GM12878 (cell line): ENCODE measurements around the gene LRP10. TPM values are rescaled to one million over a fixed set of nuclear protein-coding genes. Genes with fewer than 3 reads are reported as not detected.

Source experiments
- ATF2 ChIP-seq: IDR thresholded peaks from 2 replicates; pipeline ENCODE4 v1.6.1; 2012; ENCODE audit warnings: low read length, inconsistent platforms
- BCL3 ChIP-seq: IDR thresholded peaks from 2 replicates; pipeline ENCODE4 v1.6.1; 2011; ENCODE audit warnings: borderline replicate concordance, low read depth, mild to moderate bottlenecking, moderate library complexity, low read length; ENCODE audit not compliant: insufficient read depth, poor library complexity, severe bottlenecking
- BHLHE40 ChIP-seq, 2 experiments: fragments of 450-650 bp in 1 of 2; IDR thresholded peaks; 2 replicates each; pipeline ENCODE4 v1.6.1; 2011 to 2017; ENCODE audit warnings: low read depth in 2 of 2, borderline replicate concordance in 1 of 2, improper control_type of control experiment in 1 of 2, low read length in 1 of 2, mild to moderate bottlenecking in 1 of 2
- CEBPB ChIP-seq, 2 experiments: fragments of 150-350 bp in 1 of 2; IDR thresholded peaks; 2 replicates each; pipeline ENCODE4 v1.6.1; 2012 to 2014; ENCODE audit warnings: low read depth in 2 of 2, low read length in 2 of 2, borderline replicate concordance in 1 of 2, inconsistent platforms in 1 of 2
- CREM ChIP-seq: IDR thresholded peaks from 2 replicates; pipeline ENCODE4 v1.6.1; 2014; ENCODE audit warnings: antibody characterized with exemption, low read depth
- E2F4 ChIP-seq: IDR thresholded peaks from 2 replicates; pipeline ENCODE4 v1.6.1; 2012; ENCODE audit warnings: low read depth, low read length, improper control_type of control experiment
- E2F8 ChIP-seq: fragments of 450-650 bp; IDR thresholded peaks from 2 replicates; pipeline ENCODE4 v1.6.1; 2018; ENCODE audit warnings: mild to moderate bottlenecking, low read depth, moderate library complexity; ENCODE audit not compliant: partially characterized antibody
- E4F1 ChIP-seq: fragments of 450-650 bp; IDR thresholded peaks from 2 replicates; pipeline ENCODE4 v1.6.1; 2018; ENCODE audit warnings: borderline replicate concordance, mild to moderate bottlenecking; ENCODE audit not compliant: partially characterized antibody
- EED ChIP-seq: sonication (generic); IDR thresholded peaks from 2 replicates; pipeline ENCODE4 v1.6.1; 2016; ENCODE audit warnings: antibody characterized with exemption, low read depth
- IKZF2 ChIP-seq, 2 experiments: fragments of 450-650 bp; IDR thresholded peaks; 2 replicates each; pipeline ENCODE4 v1.6.1; 2017; ENCODE audit warnings: mild to moderate bottlenecking in 2 of 2, moderate library complexity in 2 of 2
- JUNB ChIP-seq: IDR thresholded peaks from 2 replicates; pipeline ENCODE4 v1.6.1; 2016; ENCODE audit warnings: antibody characterized with exemption, mild to moderate bottlenecking
- PAX5 ChIP-seq: IDR thresholded peaks from 2 replicates; pipeline ENCODE4 v1.6.1; 2011; ENCODE audit warnings: low read depth, low read length, borderline replicate concordance
- PML ChIP-seq: IDR thresholded peaks from 2 replicates; pipeline ENCODE4 v1.6.1; 2012; ENCODE audit warnings: low read length, inconsistent platforms
- RELA ChIP-seq: fragments of 450-650 bp; IDR thresholded peaks from 2 replicates; pipeline ENCODE4 v1.8.0; 2014; ENCODE audit warnings: borderline replicate concordance; ENCODE audit not compliant: partially characterized antibody
- SMARCA5 ChIP-seq: fragments of 450-650 bp; IDR thresholded peaks from 2 replicates; pipeline ENCODE4 v1.6.1; 2017; ENCODE audit warnings: mild to moderate bottlenecking
- SPI1 ChIP-seq: IDR thresholded peaks from 2 replicates; pipeline ENCODE4 v1.6.1; 2011; ENCODE audit warnings: low read depth, mild to moderate bottlenecking, low read length, moderate library complexity, borderline replicate concordance; ENCODE audit not compliant: insufficient read depth
- STAT3 ChIP-seq: IDR thresholded peaks from 2 replicates; pipeline ENCODE4 v1.6.1; 2011; ENCODE audit warnings: low read depth, low read length, improper control_type of control experiment
- TBL1XR1 ChIP-seq: IDR thresholded peaks from 2 replicates; pipeline ENCODE4 v1.6.1; 2012; ENCODE audit warnings: low read depth, low read length, improper control_type of control experiment
- YY1 ChIP-seq: IDR thresholded peaks from 2 replicates; pipeline ENCODE4 v1.6.1; 2011; ENCODE audit warnings: low read depth, mild to moderate bottlenecking, low read length
- ZNF622 ChIP-seq: fragments of 450-650 bp; IDR thresholded peaks from 2 replicates; pipeline ENCODE4 v1.6.1; 2017; ENCODE audit warnings: mild to moderate bottlenecking, inconsistent platforms
- ZZZ3 ChIP-seq: IDR thresholded peaks from 2 replicates; pipeline ENCODE4 v1.6.1; 2011; ENCODE audit warnings: low read depth; ENCODE audit not compliant: control insufficient read depth, insufficient read length
- polyA plus RNA-seq, 11 experiments: library from polyadenylated mRNA; depleted of rRNA in 4 of 11; unstranded in 6 of 11; stranded (reverse) in 5 of 11; fragments of >200 nt; fragmentation: Nextera tagmentation in 4 of 11; fragmentation: Illumina TruSeq in 1 of 11; extraction: Ambion mirVana in 4 of 11; extraction: Trizol in 1 of 11; gene quantifications; 1 replicate in 1 of 11; 2 replicates in 10 of 11; pipeline versions ENCODE4 v1.2.1 to v1.2.3, GENCODE V29; 2011 to 2016; ENCODE audit warnings: inconsistent platforms in 2 of 11, missing spikeins in 2 of 11, low read depth in 1 of 11
- total RNA-seq, 4 experiments: library from RNA; depleted of rRNA in 3 of 4; stranded (reverse); fragments of >200 nt in 3 of 4; fragmentation: Illumina TruSeq in 1 of 4; extraction: Trizol in 1 of 4; gene quantifications; 2 replicates each; pipeline versions ENCODE4 v1.2.1 to v1.2.3, GENCODE V29; 2013 to 2021

LRP10 gene
- total and polyA plus RNA-seq, 10 of the 15 experiments (the other 5 are each of a cell fraction or from before 2014, with no cell fraction given), result 3.0 to 56.9 (median 20.9) TPM

GRCh38 chr14:22918804-22919600 lies 47.5 kb downstream of the LRP10 start, which contains the start of gene RBM23 (continued):
- TF ChIP-seq E2F8 (peak; percentile 95), TBL1XR1 (no peak), IKZF2 (IDR thresholded peaks at IDR 0.05) (no peak; a peak in 1 of 4 replicates), E4F1 (no peak), CEBPB (IDR thresholded peaks at IDR 0.05; ENCODE audit: borderline replicate concordance in 1 of 2, low read depth in 2 of 2, low read length in 2 of 2) (no peak), PML (peak; percentile 95), PAX5 (no peak), BHLHE40 (IDR thresholded peaks at IDR 0.05; ENCODE audit: borderline replicate concordance in 1 of 2, low read depth in 2 of 2, low read length in 1 of 2) (peak; percentile 33 to 56; a peak in 2 of 4 replicates), SPI1 (no peak), E2F4 (peak; percentile 58), EED (no peak), STAT3 (no peak), BCL3 (no peak), ZNF622 (no peak), YY1 (peak; percentile 98), ZZZ3 (no peak), ATF2 (peak; percentile 63; the same call in 1 of the 2 replicates), RELA (peak; percentile 46), SMARCA5 (no peak; the same call in 1 of the 2 replicates), JUNB (no peak), CREM (peak; percentile 100)
